Measurements from ENCODE around the gene UNKL. TPM values are rescaled to one million over a fixed set of nuclear protein-coding genes. Genes with fewer than 3 reads are reported as not detected.

Gene UNKL
- total RNA-seq, 2 donors from 2014 or later: 63.0 to 64.8 TPM

GRCh38 chr16:1416521-1416941 lies 2.0 kb upstream of the UNKL start:
- H3K4me3 Mint-ChIP-seq: no peak overlapping the region
- H3K9me3 ChIP-seq (ENCODE audit: control insufficient read depth, low read length, poor library complexity, severe bottlenecking): no peaks in the 10 kb centered on the region
- H3K27ac Mint-ChIP-seq: no peak overlapping the region
- DNase-seq (no peak), ATAC-seq (no peak)
- H3K36me3 Mint-ChIP-seq (ENCODE audit: low read depth): no peaks in the 10 kb centered on the region
- no peaks in the 10 kb centered on the region for H3K27me3 Mint-ChIP-seq
- H3K4me1 Mint-ChIP-seq: peaks cover 11% of the 10 kb centered on the region

- peak overlapping the region; percentile 75 for H3K27ac Mint-ChIP-seq
- no peaks in the 10 kb centered on the region for H3K9me3 ChIP-seq (ENCODE audit: control insufficient read depth, low read length, poor library complexity, severe bottlenecking)
- DNase-seq (peak; percentile 49 to 65 (median 52)), ATAC-seq (peak; percentile 57)
- H3K4me1 Mint-ChIP-seq: peaks cover 10% of the 10 kb centered on the region
- no peaks in the 10 kb centered on the region for H3K36me3 Mint-ChIP-seq (ENCODE audit: low read depth)
- H3K27me3 Mint-ChIP-seq: no peaks in the 10 kb centered on the region
- H3K4me3 Mint-ChIP-seq: peak overlapping the region; percentile 89
Measured at GRCh38 chr16:1413684-1414531, 596 bp downstream of the UNKL start.

GRCh38 chr16:1412847-1413246 lies 1.7 kb downstream of the UNKL start:
- Mint-ChIP-seq H3K4me1 (peaks cover 14% of the 10 kb centered on the region), H3K27me3 (no peaks in the 10 kb centered on the region), H3K36me3 (ENCODE audit: low read depth) (no peaks in the 10 kb centered on the region), H3K4me3 (no peak overlapping the region), H3K27ac (peak overlapping the region; percentile 75)
- no peaks in the 10 kb centered on the region for H3K9me3 ChIP-seq (ENCODE audit: control insufficient read depth, low read length, poor library complexity, severe bottlenecking)
- no peak for ATAC-seq
- no peak for DNase-seq

- peak; percentile 95 to 96 (median 96) for DNase-seq
- H3K9me3 ChIP-seq (ENCODE audit: control insufficient read depth, low read length, poor library complexity, severe bottlenecking): no peaks in the 10 kb centered on the region
- Mint-ChIP-seq H3K4me3 (peak overlapping the region; percentile 87), H3K36me3 (ENCODE audit: low read depth) (no peaks in the 10 kb centered on the region), H3K4me1 (peaks cover 19% of the 10 kb centered on the region), H3K27me3 (no peaks in the 10 kb centered on the region), H3K27ac (no peak overlapping the region)
- peak; percentile 96 for ATAC-seq
Measured at GRCh38 chr16:1408171-1408837, 6.2 kb downstream of the UNKL start.

- Mint-ChIP-seq H3K27ac (no peak overlapping the region), H3K4me3 (peak overlapping the region; percentile 87), H3K36me3 (ENCODE audit: low read depth) (no peaks in the 10 kb centered on the region), H3K4me1 (peaks cover 19% of the 10 kb centered on the region), H3K27me3 (no peaks in the 10 kb centered on the region)
- DNase-seq (no peak), ATAC-seq (no peak)
- no peaks in the 10 kb centered on the region for H3K9me3 ChIP-seq (ENCODE audit: control insufficient read depth, low read length, poor library complexity, severe bottlenecking)
Measured at GRCh38 chr16:1407753-1408152, 6.8 kb downstream of the UNKL start.

GRCh38 chr16:1403733-1404132 lies 10.8 kb downstream of the UNKL start:
- DNase-seq (no peak), ATAC-seq (no peak)
- Mint-ChIP-seq H3K4me1 (peaks cover 14% of the 10 kb centered on the region), H3K36me3 (ENCODE audit: low read depth) (peaks cover 2% of the 10 kb centered on the region), H3K4me3 (no peak overlapping the region), H3K27me3 (no peaks in the 10 kb centered on the region), H3K27ac (no peak overlapping the region)
- no peaks in the 10 kb centered on the region for H3K9me3 ChIP-seq (ENCODE audit: control insufficient read depth, low read length, poor library complexity, severe bottlenecking)

- Mint-ChIP-seq H3K27me3 (no peaks in the 10 kb centered on the region), H3K27ac (no peak overlapping the region), H3K4me1 (peaks cover 10% of the 10 kb centered on the region), H3K4me3 (no peak overlapping the region), H3K36me3 (ENCODE audit: low read depth) (peaks cover 2% of the 10 kb centered on the region)
- DNase-seq (no peak), ATAC-seq (no peak)
- H3K9me3 ChIP-seq (ENCODE audit: control insufficient read depth, low read length, poor library complexity, severe bottlenecking): no peaks in the 10 kb centered on the region
Measured at GRCh38 chr16:1403036-1403435, 11.5 kb downstream of the UNKL start.

GRCh38 chr16:1401758-1402154 lies 12.7 kb downstream of the UNKL start:
- peaks cover 8% of the 10 kb centered on the region for H3K4me1 Mint-ChIP-seq
- ATAC-seq (no peak), DNase-seq (no peak)
- H3K36me3 Mint-ChIP-seq (ENCODE audit: low read depth): peaks cover 2% of the 10 kb centered on the region
- H3K27ac Mint-ChIP-seq: no peak overlapping the region
- no peaks in the 10 kb centered on the region for H3K27me3 Mint-ChIP-seq
- no peaks in the 10 kb centered on the region for H3K9me3 ChIP-seq (ENCODE audit: control insufficient read depth, low read length, poor library complexity, severe bottlenecking)
- H3K4me3 Mint-ChIP-seq: no peak overlapping the region

- Mint-ChIP-seq H3K27ac (no peak overlapping the region), H3K27me3 (no peaks in the 10 kb centered on the region), H3K4me3 (no peak overlapping the region), H3K4me1 (peaks cover 8% of the 10 kb centered on the region), H3K36me3 (ENCODE audit: low read depth) (peaks cover 2% of the 10 kb centered on the region)
- DNase-seq (no peak), ATAC-seq (no peak)
- no peaks in the 10 kb centered on the region for H3K9me3 ChIP-seq (ENCODE audit: control insufficient read depth, low read length, poor library complexity, severe bottlenecking)
Measured at GRCh38 chr16:1401061-1401757, 13.3 kb downstream of the UNKL start.

GRCh38 chr16:1398826-1399581 lies 15.5 kb downstream of the UNKL start:
- Mint-ChIP-seq H3K4me1 (peaks cover 2% of the 10 kb centered on the region), H3K27ac (no peak overlapping the region), H3K36me3 (ENCODE audit: low read depth) (peaks cover 2% of the 10 kb centered on the region), H3K27me3 (no peaks in the 10 kb centered on the region), H3K4me3 (no peak overlapping the region)
- DNase-seq: no peak
- no peak for ATAC-seq
- H3K9me3 ChIP-seq (ENCODE audit: control insufficient read depth, low read length, poor library complexity, severe bottlenecking): no peaks in the 10 kb centered on the region

- no peak for ATAC-seq
- no peak overlapping the region for H3K27ac Mint-ChIP-seq
- no peaks in the 10 kb centered on the region for H3K9me3 ChIP-seq (ENCODE audit: control insufficient read depth, low read length, poor library complexity, severe bottlenecking)
- H3K4me1 Mint-ChIP-seq: peaks cover 2% of the 10 kb centered on the region
- H3K27me3 Mint-ChIP-seq: no peaks in the 10 kb centered on the region
- peaks cover 2% of the 10 kb centered on the region for H3K36me3 Mint-ChIP-seq (ENCODE audit: low read depth)
- no peak overlapping the region for H3K4me3 Mint-ChIP-seq
- DNase-seq: no peak
Measured at GRCh38 chr16:1398351-1398750, 16.2 kb downstream of the UNKL start.

- no peak overlapping the region for H3K27ac Mint-ChIP-seq
- peaks cover 2% of the 10 kb centered on the region for H3K4me1 Mint-ChIP-seq
- no peak for DNase-seq
- H3K36me3 Mint-ChIP-seq (ENCODE audit: low read depth): peaks cover 2% of the 10 kb centered on the region
- H3K4me3 Mint-ChIP-seq: no peak overlapping the region
- no peaks in the 10 kb centered on the region for H3K9me3 ChIP-seq (ENCODE audit: control insufficient read depth, low read length, poor library complexity, severe bottlenecking)
- ATAC-seq: no peak
- no peaks in the 10 kb centered on the region for H3K27me3 Mint-ChIP-seq
Measured at GRCh38 chr16:1397779-1398178, 16.7 kb downstream of the UNKL start.
